HG03175 (cell line): Measurements from ENCODE around the gene DNER.

Experiments used
- ATAC-seq: cut with Tn5 transposase; IDR thresholded peaks from one replicate; pipeline ENCODE4 v1.9.1; 2021; ENCODE audit warnings: mild to moderate bottlenecking, moderate library complexity; ENCODE audit not compliant: unreplicated experiment

The DNER gene

DNA sequence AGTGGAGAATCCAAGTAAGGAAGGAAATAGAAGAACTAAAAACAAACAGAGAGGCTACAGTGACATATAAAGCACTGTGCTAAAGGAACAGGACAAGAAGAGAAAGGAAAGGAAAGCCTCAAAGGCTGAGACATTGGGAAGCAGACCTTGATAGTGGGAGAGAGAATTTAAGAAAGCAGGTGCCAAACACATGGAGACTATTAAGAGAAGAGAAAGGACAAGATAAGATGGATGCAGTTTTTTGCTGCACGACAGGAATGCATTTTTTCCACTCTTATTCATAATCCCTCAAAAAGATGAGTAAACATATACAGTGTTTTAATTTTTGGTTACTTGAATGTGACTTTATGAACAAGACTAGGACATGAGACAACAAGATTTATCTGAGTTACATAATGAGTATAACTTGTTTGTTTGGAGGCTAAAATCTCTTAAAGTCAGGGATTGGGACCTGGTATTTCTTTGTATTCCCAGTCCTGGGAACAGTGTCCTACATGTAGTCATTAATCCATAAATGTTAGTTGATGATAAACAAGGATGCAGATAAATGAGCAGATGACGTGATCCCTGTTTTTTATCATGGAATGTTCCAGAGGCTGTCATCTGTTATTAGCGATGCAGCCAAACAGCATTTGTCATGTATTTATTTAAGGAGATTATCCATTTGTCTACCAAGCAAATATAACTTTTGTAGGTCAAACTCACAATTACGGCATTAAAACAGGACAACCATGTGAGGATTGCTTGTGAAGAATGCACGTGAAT, 141.7 kb downstream of the DNER start:
- ATAC-seq: no peak

DNA sequence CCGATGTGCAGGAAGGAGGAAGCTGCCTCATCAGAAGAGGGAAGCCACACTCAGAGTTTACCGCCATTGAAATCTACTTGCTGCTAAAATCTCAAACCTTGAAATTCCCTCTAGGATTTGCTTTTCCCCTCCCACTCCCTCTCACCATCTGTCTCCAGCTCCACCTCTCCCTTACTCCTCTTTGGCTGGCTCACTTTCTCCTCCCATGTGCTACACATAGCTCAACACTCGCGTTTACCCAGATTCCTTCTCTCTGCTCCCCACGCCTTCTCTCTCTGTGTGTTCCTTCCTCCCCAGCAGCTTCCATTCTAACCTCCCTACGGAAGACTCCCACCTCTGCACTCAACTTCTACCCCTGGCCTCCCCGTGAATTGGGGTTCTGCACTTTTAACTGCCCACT, 143.1 kb downstream of the DNER start:
- ATAC-seq: no peak

DNA sequence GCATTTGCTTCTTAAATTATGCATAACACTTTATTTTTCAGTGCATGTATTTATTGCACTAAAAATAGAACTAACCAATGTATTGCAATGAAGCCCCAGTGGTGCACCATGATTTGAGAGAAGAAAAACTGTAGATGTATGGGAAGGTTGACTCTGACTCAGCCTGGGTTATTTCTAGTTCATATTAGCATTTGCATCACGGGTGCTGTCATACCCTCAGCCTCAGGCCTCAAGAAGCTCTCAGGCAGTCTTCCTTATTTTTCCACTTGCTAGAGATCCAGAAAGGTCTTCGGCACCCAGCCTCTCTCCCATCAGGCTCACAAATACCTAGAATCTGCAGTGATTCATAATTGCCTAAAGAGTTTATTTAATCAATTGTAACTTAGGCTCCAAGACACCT, 148.0 kb downstream of the DNER start:
- ATAC-seq: no peak

DNA sequence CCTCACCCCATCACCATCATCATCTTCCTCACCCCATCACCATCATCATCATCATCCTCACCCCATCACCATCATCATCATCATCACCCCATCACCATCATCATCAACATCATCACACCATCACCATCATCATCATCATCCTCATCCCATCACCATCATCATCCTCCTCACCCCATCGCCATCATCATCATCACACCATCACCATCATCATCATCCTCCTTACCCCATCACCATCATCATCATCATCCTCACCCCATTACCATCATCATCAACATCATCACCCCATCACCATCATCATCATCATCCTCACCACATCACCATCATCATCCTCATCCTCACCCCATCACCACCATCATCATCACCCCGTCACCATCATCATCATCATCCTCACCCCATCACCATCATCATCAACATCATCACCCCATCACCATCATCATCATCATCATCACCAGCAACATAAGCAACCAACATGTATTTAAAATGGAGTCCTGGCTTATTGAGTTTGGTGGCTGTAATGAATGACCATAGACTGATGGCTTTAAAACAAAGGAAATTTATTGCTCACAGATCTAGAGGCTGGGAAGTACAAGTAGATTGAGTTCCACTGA, 150.0 kb downstream of the DNER start:
- ATAC-seq: no peak

DNA sequence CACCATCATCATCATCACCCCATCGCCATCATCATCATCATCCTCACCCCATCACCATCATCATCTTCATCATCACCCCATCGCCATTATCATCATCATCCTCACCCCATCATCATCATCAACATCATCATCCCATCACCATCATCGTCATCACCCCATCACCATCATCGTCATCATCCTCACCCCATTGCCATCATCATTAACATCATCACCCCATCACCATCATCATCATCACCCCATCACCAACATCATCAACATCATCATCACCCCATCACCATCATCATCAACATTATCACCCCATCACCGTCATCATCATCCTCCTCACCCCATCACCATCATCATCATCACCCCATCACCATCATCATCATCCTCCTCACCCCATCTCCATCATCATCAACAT, 151.0 kb downstream of the DNER start:
- no peak for ATAC-seq

DNA sequence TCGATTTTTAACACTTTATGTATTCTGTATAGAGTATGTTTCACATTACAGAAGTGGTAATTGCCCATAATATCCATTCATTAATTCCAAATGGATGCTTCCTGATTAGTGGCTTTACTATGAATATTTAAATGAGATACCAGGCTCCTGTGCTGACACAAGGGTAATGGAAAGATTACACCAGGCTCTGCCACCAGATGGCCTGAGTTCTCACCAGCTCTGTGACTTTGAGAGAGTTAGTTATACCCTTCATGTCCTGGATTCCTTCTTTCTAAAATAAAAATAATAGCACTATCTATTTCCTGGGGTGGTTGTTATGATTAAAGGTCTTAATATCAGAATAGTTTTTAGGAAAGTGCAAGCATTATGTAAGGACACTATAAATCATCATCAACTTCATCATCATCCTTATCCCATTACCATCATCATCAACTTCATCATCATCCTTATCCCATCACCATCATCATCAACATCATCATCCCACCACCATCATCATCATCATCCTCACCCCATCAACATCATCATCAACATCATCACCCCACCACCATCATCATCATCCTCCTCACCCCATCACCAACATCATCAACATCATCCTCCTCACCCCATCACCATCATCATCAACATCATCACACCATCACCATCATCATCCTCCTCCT, 151.8 kb downstream of the DNER start:
- ATAC-seq: no peak

DNA sequence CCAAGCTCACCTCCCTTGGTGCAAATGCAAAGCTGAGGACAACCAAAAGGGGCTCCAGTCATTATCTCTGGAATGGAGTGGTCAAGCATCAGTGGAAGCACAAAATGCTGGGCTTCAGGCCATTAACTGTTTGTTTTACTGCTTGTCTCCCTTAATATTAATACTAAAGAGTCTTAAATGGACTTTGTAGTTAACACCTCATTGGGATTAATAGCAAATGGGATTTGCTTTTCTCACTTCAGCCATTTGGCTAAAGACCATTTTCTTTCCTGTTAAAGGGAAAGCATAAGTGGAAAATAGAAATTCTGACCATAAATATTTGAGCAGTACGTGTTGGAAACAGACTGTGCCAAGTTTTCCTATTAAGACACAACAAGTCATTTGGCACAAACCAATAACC, 154.4 kb downstream of the DNER start:
- no peak for ATAC-seq

DNA sequence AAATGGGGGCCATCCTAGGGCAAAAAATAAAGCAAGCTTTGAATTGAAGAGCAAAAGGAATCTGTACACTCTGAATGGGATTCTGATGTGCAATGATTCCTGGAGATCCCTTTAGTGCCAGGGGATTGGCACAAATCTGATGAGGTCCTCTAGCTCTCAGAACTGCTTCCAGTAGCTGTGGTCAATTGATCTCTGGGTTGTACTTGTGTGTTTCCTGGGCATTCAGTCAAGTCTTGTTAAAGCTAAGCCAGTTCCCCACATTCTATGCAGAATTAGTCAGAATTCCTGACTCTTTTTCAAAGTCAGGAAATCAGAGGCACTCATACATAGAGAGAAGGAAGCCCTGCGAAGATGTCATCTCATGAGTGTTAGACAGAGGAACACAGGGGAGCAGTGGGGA, 161.3 kb downstream of the DNER start:
- ATAC-seq: no peak

DNA sequence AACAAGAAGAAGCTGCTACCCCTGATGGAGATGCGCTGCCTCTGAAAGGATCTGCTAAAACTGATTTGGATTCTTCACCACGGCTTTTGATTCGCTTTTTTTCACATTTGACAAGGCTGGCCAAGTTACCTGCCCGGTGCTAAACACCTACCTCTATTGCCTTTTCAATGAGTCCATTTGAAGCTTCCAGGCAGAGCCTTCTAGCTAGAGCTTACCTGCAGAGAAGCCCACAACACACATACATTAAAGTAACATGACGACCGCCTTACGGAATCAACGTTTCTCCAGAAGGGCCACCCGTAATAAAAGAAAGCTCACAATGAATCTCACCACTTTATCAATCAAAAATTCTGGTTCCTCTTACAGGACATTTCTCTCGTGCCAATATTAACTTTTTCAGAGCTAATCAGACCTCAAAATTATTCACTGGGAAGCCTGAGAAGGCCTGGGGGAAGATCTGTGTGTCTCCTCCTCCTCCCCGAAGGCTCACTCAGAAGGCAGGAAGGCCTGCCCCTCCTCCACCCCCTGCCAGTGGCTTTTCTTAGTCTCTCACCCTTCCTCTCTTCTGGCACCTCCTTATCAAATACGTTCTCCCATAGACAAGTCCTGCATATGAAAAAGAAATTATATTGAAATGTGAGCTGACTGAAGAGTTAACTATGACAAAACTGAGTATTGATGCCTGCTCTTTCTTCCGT, 171.0 kb downstream of the DNER start:
- ATAC-seq: no peak

DNA sequence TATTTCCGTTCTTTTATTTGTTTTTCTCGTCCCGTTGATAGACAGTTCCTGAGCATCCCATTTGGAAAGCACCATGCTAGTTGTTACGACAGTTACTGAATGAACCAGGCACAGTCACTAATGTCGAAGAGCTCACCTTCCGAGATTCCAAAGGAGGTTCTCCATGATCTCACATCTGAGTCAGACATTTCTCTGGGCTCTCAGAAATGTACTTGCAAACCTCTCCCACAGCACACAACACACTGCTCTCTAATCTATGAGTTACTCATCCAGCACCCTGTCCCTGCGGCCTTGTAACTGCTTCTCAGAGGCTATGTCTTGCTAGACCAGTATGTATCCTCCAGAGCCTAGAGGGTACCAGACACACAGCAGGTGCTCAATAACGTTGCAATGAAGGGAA, 174.7 kb downstream of the DNER start:
- no peak for ATAC-seq

DNA sequence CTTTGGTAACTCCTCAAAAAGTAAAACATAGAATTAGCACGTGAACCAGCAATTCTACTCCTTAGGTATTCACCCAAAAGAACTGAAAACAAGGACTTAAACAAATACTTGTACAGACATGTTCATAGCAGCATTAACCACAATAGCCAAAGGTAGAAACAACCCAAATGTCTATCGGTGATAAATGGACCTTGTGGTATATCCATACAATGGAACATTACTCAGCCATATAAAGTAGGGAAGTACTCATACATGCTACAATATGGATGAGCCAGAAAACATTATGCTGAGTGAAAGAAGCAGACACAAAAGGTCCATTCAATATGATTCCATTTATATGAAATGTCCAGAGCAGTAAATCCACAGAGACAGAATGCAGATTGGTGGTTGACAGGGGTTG, 182.8 kb downstream of the DNER start:
- ATAC-seq: no peak

DNA sequence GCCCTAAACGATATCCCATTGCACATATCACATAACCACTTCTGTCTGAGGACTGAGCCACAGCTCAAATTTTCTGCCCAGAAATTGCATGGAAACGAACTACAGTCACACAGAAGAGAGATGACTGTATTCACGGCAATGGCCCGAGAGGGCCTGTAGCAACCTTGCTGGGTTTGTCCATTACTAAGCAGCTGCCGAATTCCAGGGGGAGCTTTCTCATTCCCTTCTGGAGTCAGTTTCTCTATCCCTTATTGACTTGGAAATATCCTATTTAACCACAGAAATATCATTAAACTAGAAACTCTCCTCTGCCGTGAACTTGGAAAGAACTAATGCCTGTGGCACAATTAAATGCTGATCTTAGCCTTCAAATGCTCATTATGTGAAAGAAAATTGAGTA, 183.9 kb downstream of the DNER start:
- ATAC-seq: no peak

DNA sequence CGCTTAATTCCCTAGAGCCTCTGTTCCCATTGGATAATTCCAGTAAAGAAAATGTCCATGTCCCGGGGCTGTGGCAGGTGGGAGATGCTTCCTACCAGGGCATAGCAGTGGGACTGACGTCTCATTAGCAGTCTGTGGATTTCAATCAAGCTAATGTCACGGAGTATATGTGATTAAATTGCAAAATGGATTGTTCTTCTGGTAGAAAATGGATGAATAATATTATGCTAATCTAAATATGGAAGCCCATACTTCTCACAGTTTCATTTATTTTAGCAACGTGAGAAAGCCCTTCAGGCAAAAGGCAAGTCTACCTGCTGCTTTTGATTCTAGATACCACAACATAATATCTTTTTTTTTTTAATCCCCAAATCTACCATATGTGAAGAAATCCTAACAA, 185.5 kb downstream of the DNER start:
- no peak for ATAC-seq

DNA sequence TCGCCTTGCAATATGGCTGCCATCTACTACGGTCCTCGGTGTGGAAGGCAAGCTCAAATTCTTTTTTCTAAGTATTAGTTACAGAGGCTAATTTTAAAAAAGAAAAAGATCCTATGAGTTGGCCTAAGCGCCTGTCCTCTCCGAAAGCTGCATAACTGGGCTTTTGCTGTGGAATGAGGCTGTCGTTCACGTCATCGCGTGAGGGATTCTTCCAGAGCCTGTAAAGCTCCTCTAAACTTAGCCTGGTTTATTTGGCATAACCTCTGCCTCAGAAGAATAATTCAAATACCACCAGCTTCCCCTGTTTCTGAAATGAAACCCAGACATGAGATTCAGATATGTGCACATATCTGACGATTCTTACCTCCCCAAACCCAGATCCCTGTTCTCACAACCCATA, 187.4 kb downstream of the DNER start:
- no peak for ATAC-seq

DNA sequence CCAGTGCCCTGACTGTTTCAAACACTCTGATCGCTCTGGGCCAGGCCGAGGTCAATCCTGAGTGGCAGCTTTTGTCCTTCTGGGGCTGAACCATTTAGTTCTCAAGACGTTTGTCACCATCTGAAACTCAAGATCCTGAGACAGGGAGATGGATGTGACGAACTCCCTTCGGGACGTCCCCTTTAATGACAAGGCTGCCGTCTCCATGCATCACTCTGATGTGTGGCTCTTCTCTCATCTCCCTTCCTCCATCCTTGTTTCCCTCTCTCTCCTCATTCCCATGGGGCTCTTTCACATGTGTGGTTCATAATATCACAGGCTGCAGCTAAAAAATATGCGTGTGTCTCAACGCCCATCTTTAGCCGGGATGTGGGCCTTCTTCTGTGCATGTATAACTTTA, 189.6 kb downstream of the DNER start:
- no peak for ATAC-seq

DNA sequence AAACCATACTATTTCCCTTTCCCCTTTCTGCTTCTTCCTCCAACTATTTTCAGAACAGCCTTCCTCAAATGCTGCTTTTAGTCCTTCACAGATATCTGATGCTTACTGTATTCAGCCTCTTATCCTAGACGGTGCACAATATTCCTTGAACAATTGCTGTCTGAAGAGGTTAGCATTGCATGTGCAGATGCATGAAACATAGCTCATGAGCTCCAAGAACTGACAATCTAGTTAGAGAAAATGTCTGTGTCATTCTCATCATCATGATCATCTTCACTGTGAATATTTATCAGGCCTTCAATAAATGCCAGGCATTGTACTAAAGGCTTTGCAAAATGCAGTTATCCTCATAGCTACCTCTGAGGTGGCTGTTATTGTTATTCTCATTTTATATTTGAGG, 190.7 kb downstream of the DNER start:
- no peak for ATAC-seq

DNA sequence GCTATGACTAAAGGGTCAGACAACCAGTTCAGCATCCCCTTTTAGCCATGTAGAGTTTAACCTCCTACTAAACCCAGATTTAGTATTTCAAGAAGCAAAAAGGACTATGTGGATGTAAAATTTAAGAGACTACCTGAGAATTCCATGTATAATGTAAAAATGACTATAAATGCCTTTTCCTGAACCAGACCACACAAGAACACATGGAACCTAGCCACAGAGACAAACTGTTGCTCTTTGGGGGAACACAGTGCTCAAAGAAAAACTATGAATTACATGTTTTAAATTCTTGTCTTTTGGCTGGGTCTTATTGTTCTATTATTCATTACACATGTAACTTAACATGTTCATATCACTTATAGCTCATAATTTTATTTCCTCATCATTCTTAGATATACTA, 192.8 kb downstream of the DNER start:
- no peak for ATAC-seq

DNA sequence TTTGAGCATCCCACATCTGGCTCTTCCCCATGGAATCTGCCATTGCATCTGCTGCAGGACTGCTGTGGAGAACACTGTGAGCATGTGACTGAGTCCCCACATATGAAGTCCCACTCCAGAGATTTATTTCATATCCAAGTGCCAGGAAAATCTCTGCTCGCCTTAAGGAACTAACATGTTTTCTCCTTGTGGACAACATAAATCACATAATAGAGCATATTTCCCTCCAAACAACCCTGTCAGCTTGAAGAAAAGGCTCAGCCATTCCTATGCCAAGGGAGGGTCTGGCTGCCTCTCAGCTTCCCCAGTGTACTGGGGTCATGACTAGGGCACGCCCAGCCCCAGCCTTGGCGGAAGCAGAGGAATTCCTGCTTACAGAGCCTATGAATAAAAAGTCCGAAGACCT, 193.7 kb downstream of the DNER start:
- no peak for ATAC-seq

DNA sequence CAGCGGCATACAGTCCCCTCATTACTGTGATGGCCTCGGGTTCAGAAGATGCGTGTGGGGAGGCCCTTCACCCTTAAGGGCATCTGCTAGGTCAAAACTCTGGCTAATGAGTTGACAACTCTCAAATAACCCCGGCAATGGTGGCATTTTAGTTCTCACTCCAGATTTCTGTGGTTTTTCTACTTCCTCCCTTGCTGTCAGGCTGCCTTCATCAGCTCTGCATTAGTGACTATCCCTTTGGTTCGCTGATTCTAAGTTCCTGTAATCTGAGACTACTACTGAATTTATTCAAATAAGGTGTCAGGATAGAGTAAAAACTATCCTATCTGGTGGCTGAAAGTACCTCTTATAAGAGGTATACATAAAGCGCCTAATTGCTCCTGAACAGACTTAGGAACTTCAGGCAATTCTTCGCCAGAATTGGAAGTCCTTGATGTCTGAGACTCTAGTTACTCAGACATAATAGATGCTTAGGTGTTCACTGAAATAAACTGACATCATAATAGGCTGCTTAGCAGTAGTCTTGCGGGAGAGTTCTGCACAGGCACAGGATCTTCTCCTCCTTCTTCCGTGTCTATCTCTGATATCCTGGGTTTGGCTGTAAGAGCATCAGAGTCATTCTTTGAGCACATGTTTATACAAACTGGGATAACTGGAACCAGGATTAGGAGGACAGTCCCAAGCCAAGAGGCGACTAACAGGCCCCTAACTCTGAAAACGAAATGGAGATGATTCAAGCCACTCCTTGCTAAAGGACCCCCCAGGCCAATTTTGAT, 194.5 kb downstream of the DNER start:
- peak; percentile 69 for ATAC-seq

DNA sequence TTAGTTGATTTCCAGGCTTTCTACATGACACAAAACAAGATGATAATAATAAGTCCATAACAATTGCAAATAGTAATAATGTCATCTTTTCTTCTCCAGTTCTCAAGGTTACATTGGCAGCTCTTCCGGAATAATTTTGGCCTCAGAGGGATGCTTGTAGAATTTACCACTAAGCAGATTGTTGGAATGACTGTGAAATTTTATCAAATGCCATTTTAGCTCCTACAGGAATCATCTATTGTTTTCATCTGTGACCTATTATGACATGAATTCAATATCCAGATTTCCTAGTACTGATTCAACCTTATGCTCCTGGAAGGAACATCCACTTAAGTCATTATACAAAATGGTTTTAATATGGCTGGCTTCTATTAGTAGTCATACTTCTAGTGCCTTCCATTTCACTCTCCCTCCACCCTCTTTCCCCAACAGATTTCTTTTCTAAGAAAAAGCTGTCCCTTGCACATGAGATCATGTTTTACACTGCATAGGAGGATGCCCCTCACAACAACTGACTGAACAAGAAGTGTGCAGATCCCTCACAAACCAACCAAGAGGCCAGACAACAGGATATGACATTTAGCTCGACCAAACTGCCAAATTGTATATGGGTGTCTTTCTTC, 200.0 kb downstream of the DNER start:
- no peak for ATAC-seq

DNA sequence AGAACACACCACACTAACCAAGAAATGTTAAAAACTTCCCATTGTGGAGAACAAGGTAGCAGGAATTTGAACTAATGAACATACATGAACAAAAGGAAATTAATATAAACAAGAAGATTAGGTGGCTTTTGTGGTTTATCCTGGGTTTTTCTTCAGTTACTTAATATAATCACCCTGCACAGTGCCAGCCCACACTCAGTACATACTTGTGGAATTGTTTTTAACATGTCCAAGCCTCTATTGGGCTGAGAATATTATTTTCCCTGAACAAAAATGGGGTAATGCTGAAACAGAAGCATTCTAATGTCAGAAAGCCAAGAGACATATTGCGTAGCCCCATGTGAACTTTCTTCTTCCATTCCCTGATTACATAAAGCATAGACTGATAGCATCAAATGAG, 202.8 kb downstream of the DNER start:
- ATAC-seq: no peak
